ENCODE measurements around the gene SPECC1. TPM values are rescaled to one million over a fixed set of nuclear protein-coding genes. Genes with fewer than 3 reads are reported as not detected.
"Not testable (repeated sequence)": the region's sequence is repeated elsewhere in the genome, so short reads cannot be mapped to it uniquely, and the experiment has no call there.

Gene SPECC1
- total RNA-seq, 1 donor from 2014 or later: 38.0 TPM

- no peak for TF ChIP-seq CTCF (conservative IDR thresholded peaks at IDR 0.05)
- H3K4me3 Mint-ChIP-seq: no peak overlapping the region
- no peaks in the 10 kb centered on the region for H3K9me3 Mint-ChIP-seq
- H3K27me3 Mint-ChIP-seq: peaks cover 9% of the 10 kb centered on the region
- peaks cover 23% of the 10 kb centered on the region for H3K4me1 Mint-ChIP-seq (ENCODE audit: unreplicated experiment)
- DNase-seq (ENCODE audit: extremely low spot score, unreplicated experiment): no peak
- no peaks in the 10 kb centered on the region for H3K36me3 Mint-ChIP-seq
- no peak overlapping the region for H3K27ac Mint-ChIP-seq
Observed at GRCh38 chr17:20097330-20097729, 88.2 kb downstream of the SPECC1 start.

GRCh38 chr17:20098314-20098713 lies 89.2 kb downstream of the SPECC1 start:
- Mint-ChIP-seq H3K27me3 (peaks cover 9% of the 10 kb centered on the region), H3K4me1 (ENCODE audit: unreplicated experiment) (peaks cover 17% of the 10 kb centered on the region), H3K9me3 (no peaks in the 10 kb centered on the region), H3K4me3 (no peak overlapping the region), H3K36me3 (no peaks in the 10 kb centered on the region), H3K27ac (peak overlapping the region; percentile 42)
- TF ChIP-seq CTCF (conservative IDR thresholded peaks at IDR 0.05): no peak
- no peak for DNase-seq (ENCODE audit: extremely low spot score, unreplicated experiment)

- H3K4me1 Mint-ChIP-seq (ENCODE audit: unreplicated experiment); DNase-seq (ENCODE audit: extremely low spot score, unreplicated experiment); H3K36me3 Mint-ChIP-seq; H3K9me3 Mint-ChIP-seq; H3K4me3 Mint-ChIP-seq; H3K27ac Mint-ChIP-seq: not testable (repeated sequence)
- H3K27me3 Mint-ChIP-seq: peaks cover 14% of the 10 kb centered on the region
Observed at GRCh38 chr17:20100806-20101205, 91.6 kb downstream of the SPECC1 start.

GRCh38 chr17:20103454-20104446 lies 94.6 kb downstream of the SPECC1 start:
- no peak for DNase-seq (ENCODE audit: extremely low spot score, unreplicated experiment)
- peaks cover 14% of the 10 kb centered on the region for H3K27me3 Mint-ChIP-seq
- H3K27ac Mint-ChIP-seq: peak overlapping the region; percentile 75
- TF ChIP-seq CTCF (conservative IDR thresholded peaks at IDR 0.05): no peak
- no peaks in the 10 kb centered on the region for H3K36me3 Mint-ChIP-seq
- H3K9me3 Mint-ChIP-seq: no peaks in the 10 kb centered on the region
- peaks cover 6% of the 10 kb centered on the region for H3K4me1 Mint-ChIP-seq (ENCODE audit: unreplicated experiment)
- no peak overlapping the region for H3K4me3 Mint-ChIP-seq

- no peak for DNase-seq (ENCODE audit: extremely low spot score, unreplicated experiment)
- Mint-ChIP-seq H3K4me3 (no peak overlapping the region), H3K27me3 (peaks cover 14% of the 10 kb centered on the region), H3K9me3 (no peaks in the 10 kb centered on the region), H3K36me3 (no peaks in the 10 kb centered on the region), H3K27ac (no peak overlapping the region), H3K4me1 (ENCODE audit: unreplicated experiment) (peaks cover 6% of the 10 kb centered on the region)
- TF ChIP-seq CTCF (conservative IDR thresholded peaks at IDR 0.05): no peak
Observed at GRCh38 chr17:20105539-20106280, 96.6 kb downstream of the SPECC1 start.

GRCh38 chr17:20106446-20106845 lies 97.3 kb downstream of the SPECC1 start:
- peaks cover 14% of the 10 kb centered on the region for H3K27me3 Mint-ChIP-seq
- H3K4me3 Mint-ChIP-seq; H3K27ac Mint-ChIP-seq; DNase-seq (ENCODE audit: extremely low spot score, unreplicated experiment); H3K9me3 Mint-ChIP-seq; H3K4me1 Mint-ChIP-seq (ENCODE audit: unreplicated experiment); H3K36me3 Mint-ChIP-seq: not testable (repeated sequence)
